Prostate gland (tissue), 2 donors: Measurements from ENCODE around the gene LGR6. TPM values are rescaled to one million over a fixed set of nuclear protein-coding genes. Genes with fewer than 3 reads are reported as not detected.

Source experiments
- DNase-seq: peaks from one replicate; pipeline ENCODE4 v3.0.0-alpha.2; 2019; ENCODE audit warnings: low spot score
- H3K27ac ChIP-seq, 2 donors: fragments of 200-600 bp; sonication (generic); 2 replicates each; pipeline ENCODE4 v1.5.1; 2017 to 2019
- H3K27me3 ChIP-seq: fragments of 200-600 bp; sonication (generic); replicated peaks from 2 replicates; pipeline ENCODE4 v1.5.1; 2019; ENCODE audit not compliant: insufficient read depth
- H3K36me3 ChIP-seq, 2 donors: fragments of 200-600 bp; sonication (generic); 1 replicate in 1 of 2; 2 replicates in 1 of 2; pipeline versions ENCODE4 v1.5.1 to v1.8.1; 2017 to 2019
- H3K4me1 ChIP-seq: fragments of 200-600 bp; sonication (generic); replicated peaks from 2 replicates; pipeline ENCODE4 v1.5.1; 2019
- H3K4me3 ChIP-seq, 2 donors: fragments of 200-600 bp; sonication (generic); 2 replicates each; pipeline ENCODE4 v1.5.1; 2017 to 2019
- H3K9me3 ChIP-seq: fragments of 200-600 bp; sonication (generic); 2 replicates; pipeline ENCODE4 v1.5.1; 2017
- CTCF ChIP-seq, 4 experiments: fragments of 200-600 bp in 2 of 4; fragments of 450-650 bp in 2 of 4; sonication (generic) in 2 of 4; IDR thresholded peaks; 1 replicate in 3 of 4; 2 replicates in 1 of 4; pipeline ENCODE4 v1.5.1; 2016 to 2019; ENCODE audit warnings: antibody characterized with exemption in 4 of 4, mild to moderate bottlenecking in 2 of 4, moderate library complexity in 2 of 4
- POLR2A ChIP-seq: fragments of 450-650 bp; IDR thresholded peaks from one replicate; pipeline ENCODE4 v1.6.1; 2016; ENCODE audit warnings: antibody characterized with exemption, mild to moderate bottlenecking
- POLR2AphosphoS5 ChIP-seq: sonication (generic); formaldehyde crosslinking; IDR thresholded peaks from one replicate; pipeline ENCODE4 v1.6.1; 2017; ENCODE audit warnings: antibody characterized with exemption
- WGBS: methylation state at CpG from one replicate; pipeline ENCODE4 v1.1.5; 2018; 5-methylcytosine and 5-hydroxymethylcytosine counted together
- intact Hi-C: fragments of 100-400 bp; cut with DNase I; formaldehyde crosslinking; loops from one replicate; pipeline ENCODE4 v1.14.2; 2022
- total RNA-seq, 2 donors: library from RNA; depleted of rRNA; stranded (reverse); fragments of >200 nt; gene quantifications; one replicate each; pipeline ENCODE4 v1.1.0, GENCODE V29; 2016

LGR6 gene
- total RNA-seq, 2 donors from 2014 or later = 8.0 to 25.6 TPM

GRCh38 chr1:202234331-202235002 is 40.9 kb downstream of the LGR6 start:
- WGBS = 87% methylated on average over 3 of the region's 3 CpGs
- Histone ChIP-seq H3K4me3 (no peak overlapping the region), H3K36me3 (no peaks in the 10 kb centered on the region), H3K9me3 (no peaks in the 10 kb centered on the region), H3K27me3 (no peaks in the 10 kb centered on the region), H3K4me1 (no peaks in the 10 kb centered on the region), H3K27ac (no peak overlapping the region)
- DNase-seq = no peak
- intact Hi-C loops = no loop called here
- TF ChIP-seq CTCF (IDR thresholded peaks at IDR 0.05) (no peak), POLR2AphosphoS5 (no peak), POLR2A (no peak)

- no peaks in the 10 kb centered on the region for H3K4me1 ChIP-seq
- TF ChIP-seq POLR2AphosphoS5 (no peak), CTCF (IDR thresholded peaks at IDR 0.05) (no peak), POLR2A (no peak)
- no peaks in the 10 kb centered on the region for H3K36me3 ChIP-seq
- no peak overlapping the region for H3K4me3 ChIP-seq
- no peaks in the 10 kb centered on the region for H3K9me3 ChIP-seq
- DNase-seq = no peak
- no peak overlapping the region for H3K27ac ChIP-seq
- WGBS = 76% methylated on average over 7 of the region's 7 CpGs
- intact Hi-C loops = no loop called here
- H3K27me3 ChIP-seq = no peaks in the 10 kb centered on the region
Measured at GRCh38 chr1:202235003-202235660, 41.5 kb downstream of the LGR6 start.

- WGBS = 62% methylated on average over 14 of the region's 19 CpGs
- no peak overlapping the region for H3K4me3 ChIP-seq
- TF ChIP-seq CTCF (IDR thresholded peaks at IDR 0.05) (peak; percentile 29 to 63 (median 41)), POLR2AphosphoS5 (no peak), POLR2A (no peak)
- no peaks in the 10 kb centered on the region for H3K36me3 ChIP-seq
- DNase-seq = no peak
- no peaks in the 10 kb centered on the region for H3K4me1 ChIP-seq
- H3K9me3 ChIP-seq = no peaks in the 10 kb centered on the region
- no peak overlapping the region for H3K27ac ChIP-seq
- no peaks in the 10 kb centered on the region for H3K27me3 ChIP-seq
- intact Hi-C loops = no loop called here
Measured at GRCh38 chr1:202235856-202236837, 42.5 kb downstream of the LGR6 start.

GRCh38 chr1:202237052-202237451 is 43.5 kb downstream of the LGR6 start:
- no peaks in the 10 kb centered on the region for H3K36me3 ChIP-seq
- intact Hi-C loops = no loop called here
- DNase-seq = no peak
- 31% methylated on average over 8 of the region's 8 CpGs for WGBS
- no peak overlapping the region for H3K27ac ChIP-seq
- TF ChIP-seq CTCF (IDR thresholded peaks at IDR 0.05) (peak in 2 of 4 experiments; percentile 18 to 57), POLR2AphosphoS5 (no peak)
- H3K4me1 ChIP-seq = no peaks in the 10 kb centered on the region
- no peak overlapping the region for H3K4me3 ChIP-seq
- H3K9me3 ChIP-seq = no peaks in the 10 kb centered on the region
- H3K27me3 ChIP-seq = no peaks in the 10 kb centered on the region
